Measurements from ENCODE around the gene SULT2B1. TPM values are rescaled to one million over a fixed set of nuclear protein-coding genes. Genes with fewer than 3 reads are reported as not detected.
"Not testable (repeated sequence)": the region's sequence is repeated elsewhere in the genome, so short reads cannot be mapped to it uniquely, and the experiment has no call there.

The SULT2B1 gene
- total RNA-seq, 1 experiment from 2014 or later, result 0.20 TPM

DNA sequence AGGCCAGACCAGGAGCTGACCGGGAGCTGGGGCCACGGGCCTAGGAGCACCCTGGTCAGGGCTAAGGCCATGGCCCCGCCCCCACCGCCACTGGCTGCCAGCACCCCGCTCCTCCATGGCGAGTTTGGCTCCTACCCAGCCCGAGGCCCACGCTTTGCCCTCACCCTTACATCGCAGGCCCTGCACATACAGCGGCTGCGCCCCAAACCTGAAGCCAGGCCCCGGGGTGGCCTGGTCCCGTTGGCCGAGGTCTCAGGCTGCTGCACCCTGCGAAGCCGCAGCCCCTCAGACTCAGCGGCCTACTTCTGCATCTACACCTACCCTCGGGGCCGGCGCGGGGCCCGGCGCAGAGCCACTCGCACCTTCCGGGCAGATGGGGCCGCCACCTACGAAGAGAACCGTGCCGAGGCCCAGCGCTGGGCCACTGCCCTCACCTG lies 73.9 kb downstream of the SULT2B1 start:
- DNase-seq (ENCODE audit: low read depth), result no peak
- in situ Hi-C loops (cut with HindIII; ENCODE audit: low pct_unique_long_range_greater_than_20kb, low sequenced_read_pairs), result no loop called here

DNA sequence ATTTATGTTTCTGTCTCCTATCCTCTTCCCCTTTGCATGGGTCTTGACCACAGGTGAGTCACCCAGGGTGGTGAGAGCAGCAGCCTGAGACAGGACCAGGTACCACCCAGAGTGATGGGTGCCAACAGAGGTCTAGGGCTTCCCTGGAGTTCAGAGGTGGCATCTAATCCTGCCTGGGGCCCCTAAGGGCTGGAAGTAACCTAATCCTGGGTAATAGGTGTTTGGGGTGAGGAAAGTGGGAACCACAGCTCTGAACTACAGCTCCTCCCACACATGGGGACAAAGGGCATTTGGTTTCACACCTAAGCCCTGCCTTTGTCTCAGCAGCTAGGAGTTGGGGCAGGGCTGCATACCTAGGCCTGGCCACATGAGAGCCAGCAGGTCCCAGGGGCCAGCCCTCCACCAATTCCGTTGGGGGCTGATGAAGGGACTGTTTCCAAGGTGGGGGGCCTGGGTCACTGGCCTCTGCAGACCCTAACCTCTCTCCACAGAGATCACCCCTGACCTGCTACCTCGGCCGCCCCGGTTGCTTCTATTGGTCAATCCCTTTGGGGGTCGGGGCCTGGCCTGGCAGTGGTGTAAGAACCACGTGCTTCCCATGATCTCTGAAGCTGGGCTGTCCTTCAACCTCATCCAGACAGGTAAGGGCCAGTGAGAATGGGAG lies 75.4 kb downstream of the SULT2B1 start:
- DNase-seq (ENCODE audit: low read depth), result peak; percentile 61
- in situ Hi-C loops (cut with HindIII; ENCODE audit: low pct_unique_long_range_greater_than_20kb, low sequenced_read_pairs), result no loop called here

DNA sequence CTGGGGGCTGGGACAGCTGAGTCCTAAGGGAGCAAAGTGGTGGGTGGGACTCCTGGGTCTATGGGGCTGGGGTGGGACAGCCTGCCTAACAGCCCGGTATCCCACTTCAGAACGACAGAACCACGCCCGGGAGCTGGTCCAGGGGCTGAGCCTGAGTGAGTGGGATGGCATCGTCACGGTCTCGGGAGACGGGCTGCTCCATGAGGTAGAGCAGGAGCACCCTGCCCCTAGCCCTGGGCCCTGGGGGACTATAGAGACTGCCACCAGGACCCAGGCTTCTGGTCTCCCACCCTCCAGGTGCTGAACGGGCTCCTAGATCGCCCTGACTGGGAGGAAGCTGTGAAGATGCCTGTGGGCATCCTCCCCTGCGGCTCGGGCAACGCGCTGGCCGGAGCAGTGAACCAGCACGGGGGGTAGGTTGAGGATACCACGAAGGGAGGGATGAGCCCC lies 75.9 kb downstream of the SULT2B1 start:
- in situ Hi-C loops (cut with HindIII; ENCODE audit: low pct_unique_long_range_greater_than_20kb, low sequenced_read_pairs), result no loop called here
- no peak for DNase-seq (ENCODE audit: low read depth)

DNA sequence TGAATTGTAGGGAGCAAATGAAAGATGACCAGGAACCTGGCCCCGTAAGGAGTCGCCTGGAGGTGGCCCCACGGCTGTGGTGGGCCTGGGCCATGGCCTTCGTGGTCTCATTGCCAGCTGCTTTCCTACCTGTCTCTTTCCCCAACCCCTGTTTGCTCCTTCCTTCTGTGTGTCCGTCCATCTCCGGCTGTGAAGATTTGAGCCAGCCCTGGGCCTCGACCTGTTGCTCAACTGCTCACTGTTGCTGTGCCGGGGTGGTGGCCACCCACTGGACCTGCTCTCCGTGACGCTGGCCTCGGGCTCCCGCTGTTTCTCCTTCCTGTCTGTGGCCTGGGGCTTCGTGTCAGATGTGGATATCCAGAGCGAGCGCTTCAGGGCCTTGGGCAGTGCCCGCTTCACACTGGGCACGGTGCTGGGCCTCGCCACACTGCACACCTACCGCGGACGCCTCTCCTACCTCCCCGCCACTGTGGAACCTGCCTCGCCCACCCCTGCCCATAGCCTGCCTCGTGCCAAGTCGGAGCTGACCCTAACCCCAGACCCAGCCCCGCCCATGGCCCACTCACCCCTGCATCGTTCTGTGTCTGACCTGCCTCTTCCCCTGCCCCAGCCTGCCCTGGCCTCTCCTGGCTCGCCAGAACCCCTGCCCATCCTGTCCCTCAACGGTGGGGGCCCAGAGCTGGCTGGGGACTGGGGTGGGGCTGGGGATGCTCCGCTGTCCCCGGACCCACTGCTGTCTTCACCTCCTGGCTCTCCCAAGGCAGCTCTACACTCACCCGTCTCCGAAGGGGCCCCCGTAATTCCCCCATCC lies 76.7 kb downstream of the SULT2B1 start:
- in situ Hi-C loops (cut with HindIII; ENCODE audit: low pct_unique_long_range_greater_than_20kb, low sequenced_read_pairs), result no loop called here

DNA sequence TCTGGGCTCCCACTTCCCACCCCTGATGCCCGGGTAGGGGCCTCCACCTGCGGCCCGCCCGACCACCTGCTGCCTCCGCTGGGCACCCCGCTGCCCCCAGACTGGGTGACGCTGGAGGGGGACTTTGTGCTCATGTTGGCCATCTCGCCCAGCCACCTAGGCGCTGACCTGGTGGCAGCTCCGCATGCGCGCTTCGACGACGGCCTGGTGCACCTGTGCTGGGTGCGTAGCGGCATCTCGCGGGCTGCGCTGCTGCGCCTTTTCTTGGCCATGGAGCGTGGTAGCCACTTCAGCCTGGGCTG lies 77.3 kb downstream of the SULT2B1 start:
- DNase-seq (ENCODE audit: low read depth), result no peak
- in situ Hi-C loops (cut with HindIII; ENCODE audit: low pct_unique_long_range_greater_than_20kb, low sequenced_read_pairs), result no loop called here

More for the DNA sequence above, 76.7 kb downstream of the SULT2B1 start:
- DNase-seq (ENCODE audit: low read depth), result no peak

DNA sequence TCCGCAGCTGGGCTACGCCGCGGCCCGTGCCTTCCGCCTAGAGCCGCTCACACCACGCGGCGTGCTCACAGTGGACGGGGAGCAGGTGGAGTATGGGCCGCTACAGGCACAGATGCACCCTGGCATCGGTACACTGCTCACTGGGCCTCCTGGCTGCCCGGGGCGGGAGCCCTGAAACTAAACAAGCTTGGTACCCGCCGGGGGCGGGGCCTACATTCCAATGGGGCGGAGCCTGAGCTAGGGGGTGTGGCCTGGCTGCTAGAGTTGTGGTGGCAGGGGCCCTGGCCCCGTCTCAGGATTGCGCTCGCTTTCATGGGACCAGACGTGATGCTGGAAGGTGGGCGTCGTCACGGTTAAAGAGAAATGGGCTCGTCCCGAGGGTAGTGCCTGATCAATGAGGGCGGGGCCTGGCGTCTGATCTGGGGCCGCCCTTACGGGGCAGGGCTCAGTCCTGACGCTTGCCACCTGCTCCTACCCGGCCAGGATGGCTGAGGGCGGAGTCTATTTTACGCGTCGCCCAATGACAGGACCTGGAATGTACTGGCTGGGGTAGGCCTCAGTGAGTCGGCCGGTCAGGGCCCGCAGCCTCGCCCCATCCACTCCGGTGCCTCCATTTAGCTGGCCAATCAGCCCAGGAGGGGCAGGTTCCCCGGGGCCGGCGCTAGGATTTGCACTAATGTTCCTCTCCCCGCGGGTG lies 77.8 kb downstream of the SULT2B1 start:
- in situ Hi-C loops (cut with HindIII; ENCODE audit: low pct_unique_long_range_greater_than_20kb, low sequenced_read_pairs), result no loop called here
- no peak for DNase-seq (ENCODE audit: low read depth)

DNA sequence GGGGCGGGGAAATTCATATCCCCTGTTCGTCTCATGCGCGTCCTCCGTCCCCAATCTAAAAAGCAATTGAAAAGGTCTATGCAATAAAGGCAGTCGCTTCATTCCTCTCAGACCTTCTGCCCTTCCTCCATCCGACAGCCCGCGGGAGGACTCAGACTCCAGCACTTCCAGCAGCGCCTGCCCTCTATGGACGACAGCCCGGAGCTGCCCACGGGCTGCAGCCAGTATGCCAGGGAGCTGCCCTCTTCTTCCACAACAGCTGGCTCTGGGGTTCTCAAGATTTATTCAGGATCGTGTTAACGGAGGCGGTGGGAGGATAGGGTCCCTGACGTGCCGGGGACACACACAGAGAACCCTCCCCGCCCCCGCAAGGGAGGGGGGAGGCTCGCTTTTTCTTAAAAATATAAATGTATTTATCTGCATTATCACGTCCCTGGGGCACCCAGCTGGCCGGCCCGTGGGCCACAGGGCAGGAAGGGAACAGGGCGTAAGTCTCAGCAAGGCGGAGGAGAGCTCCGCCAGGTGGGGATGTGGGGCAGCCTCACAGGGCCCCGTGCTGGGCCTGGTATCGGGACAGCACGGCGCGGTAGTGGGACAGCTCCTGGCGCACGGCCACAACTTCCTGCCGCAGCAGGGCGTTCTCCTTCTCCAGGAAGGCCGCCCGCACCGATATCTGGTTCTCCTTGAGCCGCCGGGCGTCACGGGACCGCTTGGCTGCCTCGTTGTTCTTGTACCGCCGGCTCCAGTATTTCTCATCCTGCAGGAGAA lies 78.5 kb downstream of the SULT2B1 start:
- in situ Hi-C loops (cut with HindIII; ENCODE audit: low pct_unique_long_range_greater_than_20kb, low sequenced_read_pairs), result no loop called here
- DNase-seq (ENCODE audit: low read depth), result no peak

DNA sequence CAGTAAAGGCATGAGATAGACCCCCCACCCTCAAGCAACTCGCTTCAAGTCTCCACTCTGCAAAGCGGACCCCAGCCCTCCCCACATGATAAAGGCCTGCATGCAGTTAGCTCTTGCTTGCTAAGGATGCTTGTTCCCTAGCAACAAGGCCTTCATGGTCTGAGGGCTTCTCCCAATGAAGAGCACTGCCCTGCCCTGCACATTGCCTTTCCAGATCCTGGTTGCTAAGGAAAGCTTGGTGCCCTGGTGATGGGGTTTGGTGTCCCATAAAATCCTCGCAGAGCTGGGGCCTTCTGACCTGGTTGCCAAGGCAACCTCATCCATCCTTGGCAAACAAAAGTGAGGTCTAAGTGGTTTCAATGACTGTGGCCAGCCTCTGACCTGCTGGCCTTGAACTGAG lies 79.3 kb downstream of the SULT2B1 start:
- in situ Hi-C loops (cut with HindIII; ENCODE audit: low pct_unique_long_range_greater_than_20kb, low sequenced_read_pairs), result no loop called here
- peak; percentile 43 for DNase-seq (ENCODE audit: low read depth)

DNA sequence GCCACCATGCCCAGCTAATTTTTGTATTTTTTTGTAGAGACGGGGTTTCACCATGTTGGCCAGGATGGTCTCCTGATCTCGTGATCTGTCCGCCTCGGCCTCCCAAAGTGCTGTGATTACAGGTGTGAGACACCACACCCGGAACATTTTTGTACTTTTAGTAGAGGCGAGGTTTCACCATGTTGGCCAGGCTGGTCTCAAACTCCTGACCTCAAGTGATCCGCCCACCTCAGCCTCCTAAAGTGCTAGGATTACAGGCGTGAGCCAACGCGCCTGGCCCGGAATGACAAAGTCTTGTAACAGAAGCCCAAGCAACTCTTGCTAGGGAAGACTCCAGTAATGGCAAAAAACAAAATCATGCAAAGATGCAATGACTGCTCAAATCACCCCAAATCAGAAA lies 80.3 kb downstream of the SULT2B1 start:
- in situ Hi-C loops (cut with HindIII; ENCODE audit: low pct_unique_long_range_greater_than_20kb, low sequenced_read_pairs), result not testable (repeated sequence)

DNA sequence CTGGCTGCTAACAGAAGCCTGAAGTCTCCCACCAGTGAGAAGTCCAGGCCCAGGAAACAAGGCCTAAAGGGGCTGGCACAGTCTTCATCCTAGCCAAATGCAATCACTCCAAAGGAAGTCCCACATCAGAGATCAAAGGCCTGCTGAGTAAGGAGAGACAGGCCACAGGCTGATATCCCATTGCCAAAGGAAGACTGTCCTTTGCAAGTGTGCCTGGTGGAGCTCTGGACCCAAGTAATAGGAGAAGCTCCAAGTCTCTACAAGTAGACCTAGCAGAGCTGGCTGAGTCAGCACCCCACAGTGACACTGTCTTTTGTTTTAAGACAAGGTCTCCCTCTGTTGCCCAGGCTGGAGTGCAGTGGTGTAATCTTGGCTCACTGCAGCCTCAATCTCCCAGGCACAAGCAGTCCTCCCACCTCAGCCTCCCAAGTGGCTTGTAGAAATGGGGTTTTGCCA lies 80.7 kb downstream of the SULT2B1 start:
- in situ Hi-C loops (cut with HindIII; ENCODE audit: low pct_unique_long_range_greater_than_20kb, low sequenced_read_pairs), result no loop called here

More for the DNA sequence above, 80.3 kb downstream of the SULT2B1 start:
- not testable (repeated sequence) for DNase-seq (ENCODE audit: low read depth)

DNA sequence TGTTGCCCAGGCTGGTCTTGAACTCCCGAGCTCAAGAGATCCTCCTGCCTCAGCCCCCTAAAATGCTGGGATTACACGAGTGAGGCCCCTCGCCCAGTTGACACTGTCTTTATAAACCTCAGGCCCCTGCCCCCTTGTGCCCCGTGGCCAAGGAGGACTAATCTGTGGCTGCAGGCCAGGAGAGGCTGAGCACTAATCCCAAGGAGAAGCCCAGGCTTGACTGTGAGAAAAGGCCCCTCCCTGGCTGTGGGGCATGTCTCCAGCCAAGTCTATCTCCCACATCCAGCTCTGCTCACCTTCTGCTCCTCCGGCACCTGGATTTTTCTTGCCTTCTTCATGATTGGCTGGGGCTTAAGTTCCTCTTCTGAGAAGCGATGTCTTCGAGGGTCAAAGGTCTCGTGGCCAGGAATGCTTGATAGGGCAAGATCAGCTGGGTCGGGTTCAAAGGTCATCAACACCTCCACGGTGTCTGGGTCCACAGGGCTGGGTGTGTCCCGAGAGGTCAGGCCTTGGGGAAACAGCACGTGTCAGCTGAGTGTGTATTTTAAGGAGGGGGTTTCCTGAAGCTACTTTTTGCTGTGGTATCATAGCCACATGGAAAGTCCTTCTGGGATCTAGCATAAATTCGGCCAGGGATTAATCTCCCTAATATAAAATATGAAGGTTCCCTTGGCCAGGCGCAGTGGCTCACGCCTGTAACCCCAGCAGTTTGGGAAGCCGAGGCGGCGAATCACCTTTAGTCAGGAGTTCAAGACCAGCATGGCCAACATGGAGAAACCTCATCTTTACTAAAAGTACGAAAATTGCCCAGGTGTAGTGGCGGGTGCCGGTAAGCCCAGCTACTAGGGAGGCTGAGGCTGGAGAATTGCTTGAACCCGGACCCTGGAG lies 81.4 kb downstream of the SULT2B1 start:
- in situ Hi-C loops (cut with HindIII; ENCODE audit: low pct_unique_long_range_greater_than_20kb, low sequenced_read_pairs), result no loop called here
- DNase-seq (ENCODE audit: low read depth), result no peak

More for the DNA sequence above, 80.7 kb downstream of the SULT2B1 start:
- DNase-seq (ENCODE audit: low read depth), result no peak

DNA sequence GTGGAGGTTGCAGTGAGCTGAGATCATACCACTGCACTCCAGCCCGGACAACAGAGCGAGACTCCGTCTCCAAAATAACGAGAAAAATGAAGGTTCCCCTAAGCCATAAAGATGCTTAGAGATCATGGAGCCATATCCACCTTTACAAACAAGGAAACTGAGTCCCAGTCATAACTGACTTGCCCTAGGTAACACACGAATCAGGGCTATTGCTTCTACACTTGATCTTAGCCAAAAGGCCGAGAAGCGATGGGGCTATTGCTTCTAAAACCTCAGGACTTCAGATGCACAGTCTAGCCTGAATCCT lies 82.0 kb downstream of the SULT2B1 start:
- no peak for DNase-seq (ENCODE audit: low read depth)
- in situ Hi-C loops (cut with HindIII; ENCODE audit: low pct_unique_long_range_greater_than_20kb, low sequenced_read_pairs), result no loop called here

DNA sequence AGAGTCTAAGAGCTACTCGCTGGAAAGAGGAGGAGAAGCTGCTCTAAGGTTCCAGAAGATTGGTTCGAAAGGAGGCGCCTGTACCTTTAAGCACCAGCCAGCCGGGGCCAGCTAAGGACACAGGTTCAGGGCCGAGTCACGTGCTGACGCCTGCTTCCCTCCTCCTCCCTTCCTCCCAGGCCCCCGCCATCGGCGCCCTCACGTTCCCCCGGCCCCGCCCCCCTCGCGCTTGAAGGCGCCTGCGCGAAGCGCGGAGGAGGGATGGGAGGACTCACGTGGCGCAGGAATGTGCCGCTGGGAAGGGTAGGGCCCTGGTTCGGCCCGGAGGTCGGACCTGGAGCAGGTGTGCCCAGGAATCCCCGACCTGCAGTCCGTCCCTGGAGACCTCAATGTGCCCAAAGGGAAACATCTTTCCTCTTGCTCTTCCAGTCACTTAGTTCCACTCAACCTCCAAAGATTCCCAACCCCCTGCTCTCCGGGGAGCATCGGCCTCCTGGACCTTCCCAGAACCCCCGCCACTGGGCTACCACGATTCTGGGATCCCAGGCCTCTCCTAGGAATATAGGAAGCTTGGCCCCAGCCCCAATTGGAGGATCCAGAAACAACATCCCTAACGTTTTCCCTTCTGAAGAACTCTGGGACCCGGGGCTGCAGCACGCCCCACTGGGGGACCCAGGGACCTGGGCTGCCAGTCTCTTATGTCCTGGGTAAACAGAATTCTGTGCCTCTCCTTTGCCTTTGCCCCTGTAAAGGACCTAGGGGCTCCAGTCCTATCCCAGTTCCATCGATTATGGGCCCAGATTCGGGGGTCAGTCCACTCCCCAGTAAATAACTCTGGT lies 82.7 kb downstream of the SULT2B1 start:
- in situ Hi-C loops (cut with HindIII; ENCODE audit: low pct_unique_long_range_greater_than_20kb, low sequenced_read_pairs), result no loop called here
- DNase-seq (ENCODE audit: low read depth), result peak; percentile 91

DNA sequence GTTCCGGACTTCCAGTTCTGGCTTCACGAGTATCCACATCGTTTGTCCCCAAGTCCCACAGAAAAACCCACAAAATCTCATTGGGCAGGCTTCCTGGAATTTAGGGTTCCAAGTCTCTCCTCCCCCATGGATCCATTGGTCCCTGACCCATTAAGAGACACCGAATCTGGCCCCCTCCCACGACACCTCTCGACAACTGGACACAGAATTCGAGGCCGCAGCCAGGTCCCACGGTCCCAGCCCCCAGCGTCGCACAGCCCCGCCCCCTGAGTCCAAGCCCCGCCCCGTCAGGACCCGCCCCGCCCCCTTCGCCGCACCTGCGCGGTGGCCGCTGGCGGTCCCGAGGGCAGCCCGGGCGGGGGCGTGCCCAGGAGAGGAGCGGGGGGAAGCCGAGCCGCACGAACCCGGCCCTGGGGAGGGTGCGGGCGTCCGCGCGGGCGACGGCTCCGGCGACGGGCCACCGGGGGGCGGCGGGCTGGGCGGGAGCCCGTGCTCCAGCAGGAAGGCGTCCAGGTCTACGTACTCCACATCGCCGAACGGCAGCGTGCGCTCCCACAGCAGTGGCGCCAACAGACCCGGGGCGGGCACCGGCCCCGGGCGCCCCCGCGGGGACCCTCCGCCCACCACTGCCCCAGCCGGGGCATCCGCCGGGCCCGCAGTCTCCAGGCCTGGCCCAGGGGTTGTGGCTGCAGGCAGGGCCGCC lies 83.4 kb downstream of the SULT2B1 start:
- in situ Hi-C loops (cut with HindIII; ENCODE audit: low pct_unique_long_range_greater_than_20kb, low sequenced_read_pairs), result no loop called here
- DNase-seq (ENCODE audit: low read depth), result peak; percentile 72

DNA sequence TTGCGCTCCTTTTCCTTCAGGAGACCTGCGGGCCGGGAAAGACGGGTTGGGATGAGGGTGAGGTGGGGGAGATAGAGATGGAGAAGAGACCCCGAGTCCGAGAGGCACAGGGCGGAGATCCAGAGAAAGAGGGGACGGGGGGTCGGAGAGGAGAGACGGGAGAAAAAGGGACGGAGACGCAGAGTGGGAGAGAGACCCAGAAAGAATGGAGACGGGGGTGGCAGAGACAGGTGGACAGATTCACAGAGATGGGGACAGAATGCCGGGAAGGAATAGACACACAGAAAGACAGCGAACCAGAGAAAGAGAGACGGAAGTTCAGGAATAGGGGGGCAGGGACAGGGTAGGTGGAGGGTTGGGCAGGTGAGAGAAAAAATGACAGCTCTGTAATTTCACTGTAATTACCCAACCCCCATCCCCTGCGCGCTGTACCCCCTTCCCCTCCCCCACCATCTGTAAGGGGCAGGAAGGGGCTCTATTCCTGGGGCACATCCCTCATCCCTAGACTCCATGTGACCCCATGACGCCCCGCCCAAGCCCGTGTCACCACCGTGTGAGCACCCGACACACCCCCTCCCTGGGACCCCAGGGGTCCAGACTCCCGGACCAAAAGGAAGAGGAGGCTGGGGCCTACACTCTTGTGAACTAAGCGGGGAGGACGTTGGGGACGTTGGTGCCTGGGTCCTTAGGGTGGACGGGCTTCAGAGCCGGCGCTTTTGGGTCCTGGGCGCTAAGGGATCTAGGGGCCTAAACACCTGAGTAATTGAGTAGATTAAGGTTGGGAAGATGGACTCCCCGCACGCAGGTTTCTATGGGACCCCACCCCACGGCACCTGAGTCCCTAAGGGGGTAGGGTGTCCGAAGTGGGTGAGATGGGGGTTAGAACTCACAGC lies 84.2 kb downstream of the SULT2B1 start:
- DNase-seq (ENCODE audit: low read depth), result no peak
- in situ Hi-C loops (cut with HindIII; ENCODE audit: low pct_unique_long_range_greater_than_20kb, low sequenced_read_pairs), result no loop called here
